Prostate gland (tissue), 2 donors: ENCODE results near the gene TATDN3.

Source experiments
- CTCF ChIP-seq, 4 experiments: fragments of 200-600 bp in 2 of 4; fragments of 450-650 bp in 2 of 4; sonication (generic) in 2 of 4; IDR thresholded peaks; 1 replicate in 3 of 4; 2 replicates in 1 of 4; pipeline ENCODE4 v1.5.1; 2016 to 2019; ENCODE audit warnings: antibody characterized with exemption in 4 of 4, mild to moderate bottlenecking in 2 of 4, moderate library complexity in 2 of 4
- POLR2A ChIP-seq: fragments of 450-650 bp; IDR thresholded peaks from one replicate; pipeline ENCODE4 v1.6.1; 2016; ENCODE audit warnings: antibody characterized with exemption, mild to moderate bottlenecking
- POLR2AphosphoS5 ChIP-seq: sonication (generic); formaldehyde crosslinking; IDR thresholded peaks from one replicate; pipeline ENCODE4 v1.6.1; 2017; ENCODE audit warnings: antibody characterized with exemption

DNA sequence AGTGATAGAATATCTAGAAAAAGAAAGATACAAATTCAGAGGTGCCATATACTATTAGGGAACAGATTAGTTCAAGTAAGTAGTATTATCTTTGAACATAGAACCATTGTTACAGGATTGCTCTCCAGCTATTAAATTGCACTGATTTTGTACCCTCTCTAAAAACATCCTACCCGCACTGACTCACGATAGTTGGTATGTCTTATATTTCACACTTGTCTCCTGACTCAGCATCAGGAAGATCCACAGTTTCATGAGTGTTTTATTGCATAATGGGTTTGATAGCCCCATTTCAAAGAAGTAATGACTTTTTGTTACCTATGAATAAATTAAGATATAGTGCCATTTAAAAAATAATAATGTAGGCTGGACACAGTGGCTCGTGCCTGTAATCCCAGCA is 6.0 kb downstream of the TATDN3 start:
- TF ChIP-seq POLR2A (no peak), POLR2AphosphoS5 (no peak), CTCF (IDR thresholded peaks at IDR 0.05) (no peak)
